Gastrocnemius medialis (tissue), 4 donors: ENCODE results near the gene PPIA.

Experiments
- POLR2A ChIP-seq, 2 donors: fragments of 450-650 bp; IDR thresholded peaks; one replicate each; pipeline ENCODE4 v1.6.1; 2017; ENCODE audit warnings: antibody characterized with exemption in 2 of 2, mild to moderate bottlenecking in 2 of 2, moderate library complexity in 2 of 2
- TF ChIP-seq, protein P1 (sequence below), 5 experiments: fragments of 450-650 bp in 3 of 5; fragments of 200-600 bp in 2 of 5; sonication (generic) in 2 of 5; IDR thresholded peaks in 4 of 5; conservative IDR thresholded peaks in 1 of 5; 1 replicate in 4 of 5; 2 replicates in 1 of 5; pipeline ENCODE4 v1.5.1; 2016 to 2019; ENCODE audit warnings: antibody characterized with exemption in 5 of 5, mild to moderate bottlenecking in 3 of 5, moderate library complexity in 3 of 5

DNA sequence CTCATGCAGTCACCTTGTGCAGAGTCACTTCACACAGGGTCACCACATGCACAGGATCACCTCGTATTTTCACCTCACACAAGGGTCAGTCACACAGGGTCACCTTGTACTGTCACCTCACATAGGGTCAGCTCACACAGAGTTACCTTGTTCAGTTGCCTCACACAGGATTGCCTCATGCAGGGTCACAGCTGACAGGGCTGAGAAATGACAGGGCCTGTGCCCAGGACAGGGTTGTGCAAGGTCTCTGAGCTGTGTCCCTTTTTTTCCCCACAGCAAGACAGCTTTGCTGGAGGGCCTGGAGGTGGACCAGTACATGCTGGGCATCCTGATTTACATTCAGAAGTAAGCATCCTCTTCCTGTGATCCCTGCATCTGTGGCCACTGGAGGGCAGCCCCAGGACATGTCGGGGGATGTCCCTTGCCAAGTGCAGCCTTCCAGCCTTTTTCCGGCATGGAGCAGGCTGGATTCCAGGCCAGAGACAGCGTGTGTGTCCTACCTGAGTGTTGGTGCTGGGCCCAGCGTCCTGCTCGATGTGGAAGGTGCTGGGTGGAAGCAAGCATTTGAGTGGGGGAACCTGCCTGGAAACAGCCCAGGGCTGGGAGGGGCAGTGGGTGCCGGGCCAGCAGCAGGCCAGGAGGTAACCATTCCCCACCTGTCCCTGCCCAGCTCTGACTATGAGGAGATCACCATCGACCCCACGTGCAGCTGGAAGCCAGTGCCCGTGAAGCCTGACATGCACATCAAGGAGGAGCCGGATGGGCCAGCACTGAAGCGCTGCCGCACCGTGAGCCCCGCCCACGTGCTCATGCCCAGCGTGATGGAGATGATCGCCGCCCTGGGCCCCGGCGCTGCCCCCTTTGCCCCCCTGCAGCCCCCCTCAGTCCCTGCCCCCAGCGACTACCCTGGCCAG lies 31.6 kb upstream of the PPIA start:
- no peak for TF ChIP-seq POLR2A (IDR thresholded peaks at IDR 0.05)
- TF ChIP-seq, protein P1, sequence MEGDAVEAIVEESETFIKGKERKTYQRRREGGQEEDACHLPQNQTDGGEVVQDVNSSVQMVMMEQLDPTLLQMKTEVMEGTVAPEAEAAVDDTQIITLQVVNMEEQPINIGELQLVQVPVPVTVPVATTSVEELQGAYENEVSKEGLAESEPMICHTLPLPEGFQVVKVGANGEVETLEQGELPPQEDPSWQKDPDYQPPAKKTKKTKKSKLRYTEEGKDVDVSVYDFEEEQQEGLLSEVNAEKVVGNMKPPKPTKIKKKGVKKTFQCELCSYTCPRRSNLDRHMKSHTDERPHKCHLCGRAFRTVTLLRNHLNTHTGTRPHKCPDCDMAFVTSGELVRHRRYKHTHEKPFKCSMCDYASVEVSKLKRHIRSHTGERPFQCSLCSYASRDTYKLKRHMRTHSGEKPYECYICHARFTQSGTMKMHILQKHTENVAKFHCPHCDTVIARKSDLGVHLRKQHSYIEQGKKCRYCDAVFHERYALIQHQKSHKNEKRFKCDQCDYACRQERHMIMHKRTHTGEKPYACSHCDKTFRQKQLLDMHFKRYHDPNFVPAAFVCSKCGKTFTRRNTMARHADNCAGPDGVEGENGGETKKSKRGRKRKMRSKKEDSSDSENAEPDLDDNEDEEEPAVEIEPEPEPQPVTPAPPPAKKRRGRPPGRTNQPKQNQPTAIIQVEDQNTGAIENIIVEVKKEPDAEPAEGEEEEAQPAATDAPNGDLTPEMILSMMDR (IDR thresholded peaks at IDR 0.05 in 4 of 5, conservative IDR thresholded peaks at IDR 0.05 in 1 of 5), result no peak
